HCT116 (cell line): ENCODE results near the gene THRB.

Experiments used
- EZH2phosphoT487 ChIP-seq: fragments of 200-600 bp; IDR thresholded peaks from 2 replicates; pipeline ENCODE4 v1.6.1; 2018; ENCODE audit warnings: antibody characterized with exemption, borderline replicate concordance
- POLR2A ChIP-seq: IDR thresholded peaks from 2 replicates; pipeline ENCODE4 v1.7.0; 2011; ENCODE audit warnings: borderline replicate concordance; ENCODE audit not compliant: insufficient read depth, insufficient read length; ENCODE audit errors: extremely low read depth
- POLR2AphosphoS5 ChIP-seq: IDR thresholded peaks from 2 replicates; pipeline ENCODE4 v1.6.1; 2011; ENCODE audit warnings: mild to moderate bottlenecking, low read depth, low read length, moderate library complexity
- SRF ChIP-seq: IDR thresholded peaks from 2 replicates; pipeline ENCODE4 v1.6.1; 2012; ENCODE audit warnings: low read depth
- ZFX ChIP-seq: fragments of 450-650 bp; IDR thresholded peaks from 2 replicates; pipeline ENCODE4 v1.6.1; 2017
- TF ChIP-seq, protein P1 (sequence below), 3 experiments: fragments of 200-600 bp in 1 of 3; sonication (generic) in 1 of 3; IDR thresholded peaks in 2 of 3; conservative IDR thresholded peaks in 1 of 3; 2 replicates each; pipeline ENCODE4 v1.5.1; 2012 to 2017; ENCODE audit warnings: low read depth in 2 of 3, low read length in 2 of 3, antibody characterized with exemption in 1 of 3, borderline replicate concordance in 1 of 3, control low read depth in 1 of 3, mild to moderate bottlenecking in 1 of 3, mixed read lengths in 1 of 3, mixed run types in 1 of 3, moderate library complexity in 1 of 3; ENCODE audit not compliant: insufficient read depth in 1 of 3
- TF ChIP-seq, protein P2 (sequence below): IDR thresholded peaks from 2 replicates; pipeline ENCODE4 v1.6.1; 2012; ENCODE audit warnings: low read depth

GRCh38 chr3:24434651-24435050 is 60.0 kb downstream of the THRB start:
- TF ChIP-seq POLR2A (no peak), ZFX (no peak), POLR2AphosphoS5 (no peak), EZH2phosphoT487 (no peak), SRF (no peak)
- TF ChIP-seq, protein P1, sequence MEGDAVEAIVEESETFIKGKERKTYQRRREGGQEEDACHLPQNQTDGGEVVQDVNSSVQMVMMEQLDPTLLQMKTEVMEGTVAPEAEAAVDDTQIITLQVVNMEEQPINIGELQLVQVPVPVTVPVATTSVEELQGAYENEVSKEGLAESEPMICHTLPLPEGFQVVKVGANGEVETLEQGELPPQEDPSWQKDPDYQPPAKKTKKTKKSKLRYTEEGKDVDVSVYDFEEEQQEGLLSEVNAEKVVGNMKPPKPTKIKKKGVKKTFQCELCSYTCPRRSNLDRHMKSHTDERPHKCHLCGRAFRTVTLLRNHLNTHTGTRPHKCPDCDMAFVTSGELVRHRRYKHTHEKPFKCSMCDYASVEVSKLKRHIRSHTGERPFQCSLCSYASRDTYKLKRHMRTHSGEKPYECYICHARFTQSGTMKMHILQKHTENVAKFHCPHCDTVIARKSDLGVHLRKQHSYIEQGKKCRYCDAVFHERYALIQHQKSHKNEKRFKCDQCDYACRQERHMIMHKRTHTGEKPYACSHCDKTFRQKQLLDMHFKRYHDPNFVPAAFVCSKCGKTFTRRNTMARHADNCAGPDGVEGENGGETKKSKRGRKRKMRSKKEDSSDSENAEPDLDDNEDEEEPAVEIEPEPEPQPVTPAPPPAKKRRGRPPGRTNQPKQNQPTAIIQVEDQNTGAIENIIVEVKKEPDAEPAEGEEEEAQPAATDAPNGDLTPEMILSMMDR (IDR thresholded peaks at IDR 0.05 in 2 of 3, conservative IDR thresholded peaks at IDR 0.05 in 1 of 3; ENCODE audit: borderline replicate concordance in 1 of 3, insufficient read depth in 1 of 3, low read depth in 2 of 3, low read length in 2 of 3), result no peak
- TF ChIP-seq, protein P2, sequence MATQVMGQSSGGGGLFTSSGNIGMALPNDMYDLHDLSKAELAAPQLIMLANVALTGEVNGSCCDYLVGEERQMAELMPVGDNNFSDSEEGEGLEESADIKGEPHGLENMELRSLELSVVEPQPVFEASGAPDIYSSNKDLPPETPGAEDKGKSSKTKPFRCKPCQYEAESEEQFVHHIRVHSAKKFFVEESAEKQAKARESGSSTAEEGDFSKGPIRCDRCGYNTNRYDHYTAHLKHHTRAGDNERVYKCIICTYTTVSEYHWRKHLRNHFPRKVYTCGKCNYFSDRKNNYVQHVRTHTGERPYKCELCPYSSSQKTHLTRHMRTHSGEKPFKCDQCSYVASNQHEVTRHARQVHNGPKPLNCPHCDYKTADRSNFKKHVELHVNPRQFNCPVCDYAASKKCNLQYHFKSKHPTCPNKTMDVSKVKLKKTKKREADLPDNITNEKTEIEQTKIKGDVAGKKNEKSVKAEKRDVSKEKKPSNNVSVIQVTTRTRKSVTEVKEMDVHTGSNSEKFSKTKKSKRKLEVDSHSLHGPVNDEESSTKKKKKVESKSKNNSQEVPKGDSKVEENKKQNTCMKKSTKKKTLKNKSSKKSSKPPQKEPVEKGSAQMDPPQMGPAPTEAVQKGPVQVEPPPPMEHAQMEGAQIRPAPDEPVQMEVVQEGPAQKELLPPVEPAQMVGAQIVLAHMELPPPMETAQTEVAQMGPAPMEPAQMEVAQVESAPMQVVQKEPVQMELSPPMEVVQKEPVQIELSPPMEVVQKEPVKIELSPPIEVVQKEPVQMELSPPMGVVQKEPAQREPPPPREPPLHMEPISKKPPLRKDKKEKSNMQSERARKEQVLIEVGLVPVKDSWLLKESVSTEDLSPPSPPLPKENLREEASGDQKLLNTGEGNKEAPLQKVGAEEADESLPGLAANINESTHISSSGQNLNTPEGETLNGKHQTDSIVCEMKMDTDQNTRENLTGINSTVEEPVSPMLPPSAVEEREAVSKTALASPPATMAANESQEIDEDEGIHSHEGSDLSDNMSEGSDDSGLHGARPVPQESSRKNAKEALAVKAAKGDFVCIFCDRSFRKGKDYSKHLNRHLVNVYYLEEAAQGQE, result no peak
